H9 (cell line): ENCODE measurements around the gene COL17A1. TPM values are rescaled to one million over a fixed set of nuclear protein-coding genes. Genes with fewer than 3 reads are reported as not detected.

Experiments used
- DNase-seq: peaks from one replicate; pipeline ENCODE4 v3.0.0-alpha.2; 2017
- H2AFZ ChIP-seq: one replicate; pipeline ENCODE4 v1.6.1; 2013; ENCODE audit warnings: mild to moderate bottlenecking, low read length, control low read depth, moderate library complexity
- H2AK5ac ChIP-seq: 2 replicates; pipeline ENCODE4 v1.6.1; 2013; ENCODE audit warnings: low read length, control low read depth, mixed read lengths; ENCODE audit not compliant: insufficient read length
- H2BK120ac ChIP-seq: one replicate; pipeline ENCODE4 v1.6.1; 2013; ENCODE audit warnings: low read depth, mild to moderate bottlenecking, low read length, control low read depth, inconsistent platforms; ENCODE audit not compliant: poor library complexity, severe bottlenecking
- H2BK12ac ChIP-seq: 2 replicates; pipeline ENCODE4 v1.6.1; 2013; ENCODE audit warnings: low read length, control low read depth, mixed read lengths, low read depth; ENCODE audit not compliant: insufficient read length
- H2BK15ac ChIP-seq: 2 replicates; pipeline ENCODE4 v1.6.1; 2013; ENCODE audit warnings: low read depth, low read length, control low read depth
- H2BK20ac ChIP-seq: one replicate; pipeline ENCODE4 v1.6.1; 2013; ENCODE audit warnings: low read depth, mild to moderate bottlenecking, low read length, control low read depth, inconsistent platforms; ENCODE audit not compliant: poor library complexity, severe bottlenecking
- H2BK5ac ChIP-seq: 2 replicates; pipeline ENCODE4 v1.6.1; 2013; ENCODE audit warnings: low read length, control low read depth, mixed read lengths; ENCODE audit not compliant: insufficient read length
- H3K14ac ChIP-seq: 2 replicates; pipeline ENCODE4 v1.6.1; 2013; ENCODE audit warnings: low read length, control low read depth; ENCODE audit not compliant: insufficient read depth
- H3K18ac ChIP-seq: 2 replicates; pipeline ENCODE4 v1.6.1; 2013; ENCODE audit warnings: low read depth, mild to moderate bottlenecking, mixed read lengths, low read length, control low read depth; ENCODE audit not compliant: insufficient read length
- H3K23ac ChIP-seq: 2 replicates; pipeline ENCODE4 v1.6.1; 2013; ENCODE audit warnings: low read length, control low read depth, mixed read lengths, low read depth; ENCODE audit not compliant: insufficient read length
- H3K23me2 ChIP-seq: 2 replicates; pipeline ENCODE4 v1.6.1; 2013; ENCODE audit warnings: low read depth, mild to moderate bottlenecking, mixed read lengths, low read length, control low read depth; ENCODE audit not compliant: insufficient read length, poor library complexity, severe bottlenecking
- H3K27ac ChIP-seq: 2 replicates; pipeline ENCODE4 v1.5.1; 2013; ENCODE audit warnings: low read length, control low read depth, mixed read lengths, low read depth; ENCODE audit not compliant: insufficient read length
- H3K27me3 ChIP-seq: 2 replicates; pipeline ENCODE4 v1.6.1; 2013; ENCODE audit warnings: low read length, control low read depth, inconsistent platforms; ENCODE audit not compliant: insufficient read depth
- H3K4ac ChIP-seq: 2 replicates; pipeline ENCODE4 v1.6.1; 2013; ENCODE audit warnings: low read depth, mild to moderate bottlenecking, control low read depth, inconsistent platforms, low read length, moderate library complexity
- H3K4me1 ChIP-seq: 2 replicates; pipeline ENCODE4 v1.6.1; 2013; ENCODE audit warnings: low read length, control low read depth, inconsistent platforms; ENCODE audit not compliant: insufficient read depth
- H3K4me2 ChIP-seq: 2 replicates; pipeline ENCODE4 v1.6.1; 2013; ENCODE audit warnings: low read length, control low read depth, mixed read lengths; ENCODE audit not compliant: insufficient read length, insufficient read depth
- H3K56ac ChIP-seq: 2 replicates; pipeline ENCODE4 v1.6.1; 2013; ENCODE audit warnings: low read depth, mild to moderate bottlenecking, mixed read lengths, low read length, control low read depth; ENCODE audit not compliant: insufficient read length
- H3K79me1 ChIP-seq: 2 replicates; pipeline ENCODE4 v1.6.1; 2013; ENCODE audit warnings: low read depth, mild to moderate bottlenecking, moderate library complexity, low read length, control low read depth, inconsistent platforms; ENCODE audit not compliant: insufficient read depth, poor library complexity, severe bottlenecking
- H3K79me2 ChIP-seq: 2 replicates; pipeline ENCODE4 v1.6.1; 2013; ENCODE audit warnings: low read length, control low read depth, inconsistent platforms; ENCODE audit not compliant: insufficient read depth
- H3K9ac ChIP-seq: 2 replicates; pipeline ENCODE4 v1.6.1; 2013; ENCODE audit warnings: low read length, control low read depth, mixed read lengths; ENCODE audit not compliant: insufficient read length; ENCODE audit errors: extremely low read depth
- H3K9me3 ChIP-seq: one replicate; pipeline ENCODE4 v1.6.1; 2013; ENCODE audit warnings: low read depth, low read length, inconsistent platforms; ENCODE audit not compliant: control insufficient read depth
- H3T11ph ChIP-seq: one replicate; pipeline ENCODE4 v1.6.1; 2013; ENCODE audit warnings: mild to moderate bottlenecking, low read length, control low read depth, inconsistent platforms
- H4K20me1 ChIP-seq: one replicate; pipeline ENCODE4 v1.6.1; 2013; ENCODE audit not compliant: control insufficient read depth, insufficient read length, insufficient read depth
- H4K5ac ChIP-seq: 2 replicates; pipeline ENCODE4 v1.6.1; 2013; ENCODE audit warnings: low read depth, mild to moderate bottlenecking, mixed read lengths, low read length, control low read depth; ENCODE audit not compliant: insufficient read length
- H4K8ac ChIP-seq: replicated peaks from 2 replicates; pipeline ENCODE4 v1.6.1; 2013; ENCODE audit warnings: low read length, control low read depth, mixed read lengths, low read depth; ENCODE audit not compliant: insufficient read length
- H4K91ac ChIP-seq: 2 replicates; pipeline ENCODE4 v1.6.1; 2013; ENCODE audit warnings: low read depth, mild to moderate bottlenecking, moderate library complexity, mixed read lengths, low read length, control low read depth; ENCODE audit not compliant: insufficient read length
- H3K27ac Mint-ChIP-seq, 3 experiments: 2 replicates in 2 of 3; 3 replicates in 1 of 3; pipeline ENCODE4 v1.8.0; 2020 to 2021; ENCODE audit warnings: mixed read lengths in 3 of 3, mild to moderate bottlenecking in 1 of 3, moderate library complexity in 1 of 3
- H3K27me3 Mint-ChIP-seq: 2 replicates; pipeline ENCODE4 v1.8.0; 2021; ENCODE audit warnings: low read depth, mild to moderate bottlenecking, moderate library complexity, mixed read lengths
- H3K36me3 Mint-ChIP-seq, 3 experiments: 2 replicates in 2 of 3; 3 replicates in 1 of 3; pipeline ENCODE4 v1.8.0; 2020 to 2021; ENCODE audit warnings: low read depth in 3 of 3, mixed read lengths in 3 of 3; ENCODE audit not compliant: insufficient read depth in 1 of 3
- H3K4me1 Mint-ChIP-seq, 2 experiments: 2 replicates each; pipeline ENCODE4 v1.8.0; 2020; ENCODE audit warnings: mixed read lengths in 2 of 2
- H3K4me3 Mint-ChIP-seq, 2 experiments: 2 replicates in 1 of 2; 3 replicates in 1 of 2; pipeline ENCODE4 v1.8.0; 2020 to 2021; ENCODE audit warnings: mild to moderate bottlenecking in 2 of 2, mixed read lengths in 2 of 2, moderate library complexity in 1 of 2
- H3K9me3 Mint-ChIP-seq, 2 experiments: 2 replicates in 1 of 2; 3 replicates in 1 of 2; pipeline ENCODE4 v1.8.0; 2020; ENCODE audit warnings: mild to moderate bottlenecking in 2 of 2, mixed read lengths in 2 of 2, moderate library complexity in 1 of 2
- CTCF ChIP-seq: fragments of 200-600 bp; sonication (generic); conservative IDR thresholded peaks from 3 replicates; pipeline ENCODE4 v1.8.0; 2021; ENCODE audit warnings: antibody characterized with exemption, mild to moderate bottlenecking
- WGBS: extraction: QIAGEN DNeasy Blood & Tissue Kit; methylation state at CpG from one replicate; pipeline ENCODE4 v1.1.7; 2013; ENCODE audit warnings: missing lambda C conversion rate, low lambda C conversion rate, mixed read lengths; ENCODE audit not compliant: insufficient read length; ENCODE audit errors: extremely low coverage; 5-methylcytosine and 5-hydroxymethylcytosine counted together
- total RNA-seq: library from RNA; stranded (reverse); gene quantifications from 2 replicates; pipeline ENCODE4 v1.2.1, GENCODE V29; 2021

COL17A1 gene
- total RNA-seq, 1 experiment from 2014 or later = 1.9 TPM

- H2AK5ac ChIP-seq = no peak overlapping the region
- no peak overlapping the region for H3K4me2 ChIP-seq
- no peaks in the 10 kb centered on the region for H3K9me3 ChIP-seq
- no peak overlapping the region for H2BK5ac ChIP-seq
- H3T11ph ChIP-seq = no peak overlapping the region
- no peak overlapping the region for H2BK120ac ChIP-seq
- no peaks in the 10 kb centered on the region for H3K4me1 ChIP-seq
- no peak overlapping the region for H2BK12ac ChIP-seq
- H3K36me3 Mint-ChIP-seq = peaks cover 0 to 2% (median 2%) of the 10 kb centered on the region in 3 experiments; a peak in 2 of 7 replicates
- H3K79me1 ChIP-seq = no peaks in the 10 kb centered on the region
- no peak overlapping the region for H3K27ac ChIP-seq
- DNase-seq = no peak
- no peak overlapping the region for H3K56ac ChIP-seq
- H4K91ac ChIP-seq = no peak overlapping the region
- H3K4ac ChIP-seq = no peak overlapping the region
- no peaks in the 10 kb centered on the region for H3K27me3 ChIP-seq
- no peaks in the 10 kb centered on the region for H3K23me2 ChIP-seq
- no peak overlapping the region for H4K8ac ChIP-seq
- H4K20me1 ChIP-seq = no peaks in the 10 kb centered on the region
- TF ChIP-seq CTCF = no peak
- H3K23ac ChIP-seq = no peak overlapping the region
- H3K14ac ChIP-seq = no peak overlapping the region
- H4K5ac ChIP-seq = no peak overlapping the region
- no peak overlapping the region for H2BK20ac ChIP-seq
- H3K9me3 Mint-ChIP-seq = no peaks in the 10 kb centered on the region
- no peak overlapping the region for H3K18ac ChIP-seq
- H3K9ac ChIP-seq = no peak overlapping the region
- H3K79me2 ChIP-seq = no peaks in the 10 kb centered on the region
- 0 out of 7 replicates have a peak overlapping the region, but pooled peaks of 1 of the 3 experiments have one; percentile 7 for H3K27ac Mint-ChIP-seq
- WGBS = no CpG with 5 or more reads among the region's 4 CpGs
- no peak overlapping the region for H3K4me3 Mint-ChIP-seq
- no peak overlapping the region for H2BK15ac ChIP-seq
- H2AFZ ChIP-seq = no peak overlapping the region
- H3K27me3 Mint-ChIP-seq = no peaks in the 10 kb centered on the region
- H3K4me1 Mint-ChIP-seq = peaks cover 5% of the 10 kb centered on the region in 2 experiments
Measured at GRCh38 chr10:104013489-104013888, 72.2 kb downstream of the COL17A1 start.
